GM19452 (cell line): ENCODE results near the gene DNAH12.
A peak's percentile ranks its signal among the peaks of the same experiment; 100 is the strongest.

Experiments used
- ATAC-seq: cut with Tn5 transposase; IDR thresholded peaks from one replicate; pipeline ENCODE4 v1.9.1; 2021; ENCODE audit not compliant: unreplicated experiment

DNAH12 gene, protein sequence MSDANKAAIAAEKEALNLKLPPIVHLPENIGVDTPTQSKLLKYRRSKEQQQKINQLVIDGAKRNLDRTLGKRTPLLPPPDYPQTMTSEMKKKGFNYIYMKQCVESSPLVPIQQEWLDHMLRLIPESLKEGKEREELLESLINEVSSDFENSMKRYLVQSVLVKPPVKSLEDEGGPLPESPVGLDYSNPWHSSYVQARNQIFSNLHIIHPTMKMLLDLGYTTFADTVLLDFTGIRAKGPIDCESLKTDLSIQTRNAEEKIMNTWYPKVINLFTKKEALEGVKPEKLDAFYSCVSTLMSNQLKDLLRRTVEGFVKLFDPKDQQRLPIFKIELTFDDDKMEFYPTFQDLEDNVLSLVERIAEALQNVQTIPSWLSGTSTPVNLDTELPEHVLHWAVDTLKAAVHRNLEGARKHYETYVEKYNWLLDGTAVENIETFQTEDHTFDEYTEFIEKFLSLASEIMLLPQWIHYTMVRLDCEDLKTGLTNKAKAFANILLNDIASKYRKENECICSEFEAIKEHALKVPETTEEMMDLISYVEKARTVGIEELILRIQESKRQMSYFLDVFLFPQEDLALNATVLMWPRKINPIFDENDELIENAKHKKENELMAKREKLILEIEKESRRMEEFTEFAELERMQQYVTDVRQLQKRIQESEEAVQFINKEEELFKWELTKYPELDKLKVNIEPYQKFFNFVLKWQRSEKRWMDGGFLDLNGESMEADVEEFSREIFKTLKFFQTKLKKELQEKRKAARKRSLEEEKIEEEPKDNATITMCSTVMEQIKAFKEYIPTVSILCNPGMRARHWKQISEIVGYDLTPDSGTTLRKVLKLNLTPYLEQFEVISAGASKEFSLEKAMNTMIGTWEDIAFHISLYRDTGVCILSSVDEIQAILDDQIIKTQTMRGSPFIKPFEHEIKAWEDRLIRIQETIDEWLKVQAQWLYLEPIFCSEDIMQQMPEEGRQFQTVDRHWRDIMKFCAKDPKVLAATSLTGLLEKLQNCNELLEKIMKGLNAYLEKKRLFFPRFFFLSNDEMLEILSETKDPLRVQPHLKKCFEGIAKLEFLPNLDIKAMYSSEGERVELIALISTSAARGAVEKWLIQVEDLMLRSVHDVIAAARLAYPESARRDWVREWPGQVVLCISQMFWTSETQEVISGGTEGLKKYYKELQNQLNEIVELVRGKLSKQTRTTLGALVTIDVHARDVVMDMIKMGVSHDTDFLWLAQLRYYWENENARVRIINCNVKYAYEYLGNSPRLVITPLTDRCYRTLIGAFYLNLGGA (N-terminal part only)

DNA sequence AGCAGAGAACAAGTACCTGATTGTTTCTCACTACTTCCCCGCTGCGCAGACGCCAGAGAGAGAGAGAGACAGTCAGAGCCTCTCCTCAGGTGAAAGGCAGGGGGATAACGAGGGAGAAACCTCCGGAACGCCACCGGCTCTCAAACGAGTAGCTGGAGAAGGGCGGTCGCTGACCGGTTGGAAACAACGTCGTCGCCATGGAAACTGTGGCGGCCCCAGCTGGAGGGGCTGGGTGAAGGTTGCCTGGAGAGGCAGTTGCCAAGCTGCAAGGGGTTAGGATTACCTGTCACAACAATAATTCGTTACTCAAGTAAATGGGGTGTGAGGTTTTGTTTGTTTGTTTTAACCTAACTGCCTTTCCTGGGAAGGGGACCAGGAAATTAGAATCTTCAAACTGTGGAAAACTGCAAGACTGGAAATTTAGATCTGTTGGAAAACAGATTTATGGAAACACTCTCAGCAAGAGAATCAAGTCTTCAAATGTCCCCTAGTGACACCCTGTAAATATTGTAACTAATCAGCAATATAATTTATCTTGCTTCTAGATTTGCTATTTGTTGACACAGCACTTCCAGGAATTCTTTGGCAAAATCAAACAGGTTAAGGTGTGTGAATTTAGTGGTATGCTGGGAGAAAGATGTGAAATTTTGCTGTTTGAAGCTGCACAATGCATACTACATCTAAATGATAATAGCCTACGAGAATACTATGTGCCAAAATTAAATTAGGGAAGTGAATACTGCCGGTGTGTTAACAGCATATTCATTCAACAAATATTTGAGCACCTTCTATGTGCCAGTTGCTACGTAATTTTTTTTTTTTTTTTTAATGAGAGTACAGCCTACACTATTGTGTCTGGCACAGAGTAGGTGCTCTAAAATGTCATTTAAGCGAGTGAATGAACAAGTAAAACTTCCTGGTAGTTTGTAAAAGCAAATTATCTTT lies at the start of gene DNAH12:
DNAH12 (minus strand) TSS at position 164 of the 945 bp plus-strand sequence. CDS start 1,474 bp downstream, outside the sequence.
- no peak for ATAC-seq

DNA sequence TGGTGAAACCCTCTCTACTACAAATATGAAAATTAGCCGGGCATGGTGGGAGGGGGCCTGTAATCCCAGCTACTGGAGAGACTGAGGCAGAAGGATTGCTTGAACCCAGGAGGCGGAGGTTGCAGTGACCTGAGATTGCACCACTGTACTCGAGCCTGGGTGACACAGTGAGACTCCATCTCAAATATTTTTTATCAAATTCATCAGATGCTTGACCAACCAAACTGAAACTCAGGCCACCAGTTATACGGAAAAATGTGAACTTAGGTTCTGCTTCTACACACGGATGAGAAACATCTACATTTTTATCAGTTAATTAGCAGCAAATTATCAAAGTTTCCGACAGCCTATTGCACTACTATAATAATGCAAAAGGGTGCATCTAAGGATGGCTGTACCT lies 48.2 kb upstream of the DNAH12 start:
- ATAC-seq = no peak

DNA sequence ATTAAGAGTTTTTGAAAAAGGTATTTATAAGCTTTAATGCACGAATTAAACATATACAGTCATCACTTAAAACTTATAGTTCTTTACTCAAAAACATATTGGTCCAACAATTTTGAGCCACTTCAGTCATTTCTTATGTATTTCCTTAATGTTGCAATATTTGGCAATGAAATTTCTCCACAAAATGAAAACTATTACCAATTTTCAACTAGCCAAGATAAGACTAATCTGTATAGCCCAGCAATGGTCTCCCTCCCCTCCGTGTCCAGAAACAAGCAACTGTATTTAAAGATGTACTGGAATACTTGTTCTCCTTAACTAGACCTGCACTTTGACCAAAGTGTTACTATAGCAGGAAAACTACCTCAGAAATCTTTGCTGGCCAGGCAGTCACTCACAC lies 43.8 kb upstream of the DNAH12 start:
- ATAC-seq = no peak

DNA sequence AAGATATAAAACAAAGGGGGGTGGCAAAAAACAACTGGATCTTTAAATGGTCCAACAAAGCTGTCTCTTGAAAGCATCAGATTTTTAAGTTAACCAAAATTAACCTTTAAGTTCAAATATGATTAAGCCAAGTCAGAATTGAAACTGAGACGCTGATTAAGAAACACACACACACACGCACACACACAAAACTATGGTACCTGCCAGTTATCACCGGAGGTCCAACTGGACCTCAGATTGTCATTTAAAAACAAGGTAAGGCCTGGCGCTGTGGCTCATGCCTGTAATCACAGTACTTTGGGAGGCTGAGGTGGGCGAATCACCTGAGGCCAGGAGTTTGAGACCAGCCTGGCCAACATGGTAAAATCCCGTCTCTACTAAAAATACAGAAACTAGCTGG lies 42.6 kb upstream of the DNAH12 start:
- no peak for ATAC-seq

DNA sequence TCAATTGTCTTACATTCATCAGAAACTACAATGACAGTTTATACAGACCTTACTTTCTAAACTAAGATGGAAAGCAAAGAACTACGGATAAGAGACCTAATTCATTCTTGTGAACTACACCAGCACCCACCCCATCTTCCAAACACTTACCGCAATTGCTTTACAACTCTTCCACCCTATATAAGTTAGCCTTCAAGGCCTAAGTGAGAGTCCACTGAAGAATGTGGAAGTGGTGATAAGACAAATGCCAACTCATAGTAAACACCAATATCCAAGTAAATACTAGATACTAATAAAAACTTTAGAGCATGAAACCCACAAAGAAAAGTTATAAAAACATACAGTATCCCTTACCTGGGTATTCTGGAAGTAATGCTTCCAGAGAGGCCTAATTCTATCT lies 39.4 kb upstream of the DNAH12 start:
- no peak for ATAC-seq

DNA sequence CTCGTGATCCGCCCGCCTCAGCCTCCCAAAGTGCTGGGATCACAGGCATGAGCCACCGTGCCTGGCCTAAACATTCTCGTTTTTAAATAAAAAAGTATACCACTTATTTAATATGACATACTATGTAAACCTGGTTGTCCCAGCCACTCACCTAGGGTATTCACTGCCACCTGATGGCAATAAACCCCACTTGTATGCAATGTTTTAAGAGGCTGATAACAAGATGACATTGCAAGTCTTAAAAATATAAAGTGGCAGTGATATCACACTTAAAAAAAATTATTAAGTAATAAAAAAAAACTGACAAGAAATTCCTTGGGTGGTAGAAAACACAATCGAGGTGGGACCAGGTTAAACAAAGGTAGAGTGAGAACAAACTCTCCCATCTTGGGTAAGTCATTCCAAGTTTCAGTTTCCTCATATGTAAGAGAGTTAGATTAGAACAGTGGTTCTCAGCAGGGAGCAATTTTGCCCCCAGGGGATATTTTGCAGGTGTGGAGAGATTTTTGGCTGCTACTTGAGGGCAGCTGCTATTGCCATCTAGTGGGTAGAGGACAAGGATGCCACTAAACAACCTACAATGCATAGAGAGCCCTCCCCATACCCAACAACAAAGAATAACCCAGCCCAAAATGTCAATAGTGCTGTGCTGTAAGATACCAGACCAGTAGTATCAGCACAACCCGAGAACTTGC lies 38.5 kb upstream of the DNAH12 start:
- ATAC-seq = no peak

DNA sequence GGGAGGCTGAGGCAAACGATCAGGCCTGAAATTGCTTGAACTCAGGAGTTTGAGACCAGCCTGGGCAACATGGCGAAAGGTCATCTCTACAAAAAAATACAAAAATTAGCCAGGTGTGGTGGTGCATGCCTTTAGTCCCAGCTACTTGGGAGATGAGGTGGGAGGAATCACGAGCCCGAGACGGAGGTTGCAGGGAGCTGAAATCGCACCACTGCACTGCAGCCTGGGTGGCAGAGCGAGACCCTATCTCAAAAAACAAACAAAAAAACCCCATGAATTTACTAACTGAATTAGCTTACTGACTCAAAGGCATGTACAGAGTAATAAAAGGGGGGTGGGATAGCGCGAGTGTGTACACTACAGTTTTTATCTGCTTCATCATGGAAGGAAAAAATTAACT lies 33.7 kb upstream of the DNAH12 start:
- ATAC-seq = no peak

DNA sequence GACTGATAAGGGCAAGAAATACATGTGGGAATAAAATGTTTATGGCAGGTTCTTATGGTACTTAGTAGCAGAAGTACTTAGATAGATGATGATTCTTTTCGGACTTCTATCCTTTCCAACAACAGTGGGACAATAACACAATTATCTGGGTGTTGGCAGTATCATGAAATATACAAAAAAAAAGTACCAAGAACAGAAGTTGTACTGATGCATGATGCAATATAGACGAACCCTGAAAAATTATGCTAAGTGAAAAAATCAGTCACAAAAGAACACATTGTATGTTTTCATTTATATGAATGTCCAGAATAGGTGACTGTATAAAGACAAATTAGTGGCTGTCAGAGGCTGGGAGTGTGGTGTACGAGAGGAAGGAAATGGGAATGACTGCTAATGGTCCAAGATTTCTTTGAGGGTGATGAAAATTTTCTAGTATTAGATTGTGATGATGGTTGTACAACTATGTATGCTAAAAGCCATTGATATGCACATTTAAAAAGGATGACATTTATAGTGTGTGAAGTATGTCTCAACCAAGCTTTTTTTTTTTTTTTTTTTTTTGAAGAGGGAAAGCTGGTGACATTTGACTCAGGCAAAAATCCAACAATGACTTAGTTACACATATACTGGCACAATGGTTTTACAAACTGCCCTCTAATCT lies 32.0 kb upstream of the DNAH12 start:
- ATAC-seq = no peak

DNA sequence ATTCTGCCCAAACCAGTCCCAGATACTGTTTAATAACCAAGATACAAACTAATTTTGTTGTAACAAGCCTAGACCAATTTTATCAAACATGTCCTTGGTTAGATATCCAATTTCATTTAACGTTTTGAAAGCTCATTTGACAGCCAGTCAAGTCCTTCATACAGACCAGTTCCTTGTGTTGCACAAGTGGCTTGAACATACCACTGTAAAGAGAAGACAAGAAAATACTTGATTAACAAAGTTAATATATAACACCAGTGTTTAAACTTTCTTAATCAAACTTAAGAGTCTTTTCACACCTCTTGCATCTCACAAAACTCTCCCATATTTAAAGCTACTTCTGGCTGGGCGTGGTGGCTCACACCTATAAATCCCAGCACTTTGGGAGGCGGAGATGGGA lies 28.0 kb upstream of the DNAH12 start:
- no peak for ATAC-seq

DNA sequence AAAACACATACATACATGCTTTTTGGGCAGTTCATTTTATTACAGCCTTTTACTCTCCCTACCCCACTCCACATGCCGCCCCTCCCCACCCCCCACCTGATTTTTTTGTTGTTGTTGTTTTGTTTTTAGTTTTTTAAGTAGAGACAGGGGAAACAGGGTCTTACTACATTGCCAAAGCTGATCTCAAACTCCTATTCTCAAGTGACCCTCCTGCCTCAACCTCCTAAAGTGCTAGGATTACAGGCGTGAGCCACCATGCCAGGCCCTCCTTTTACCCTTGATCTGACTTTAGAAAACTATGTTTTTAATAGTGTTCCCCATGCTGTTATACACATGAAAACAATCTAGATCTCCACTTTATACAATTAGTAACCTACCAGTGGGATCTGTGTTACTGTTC lies 26.7 kb upstream of the DNAH12 start:
- ATAC-seq = no peak

DNA sequence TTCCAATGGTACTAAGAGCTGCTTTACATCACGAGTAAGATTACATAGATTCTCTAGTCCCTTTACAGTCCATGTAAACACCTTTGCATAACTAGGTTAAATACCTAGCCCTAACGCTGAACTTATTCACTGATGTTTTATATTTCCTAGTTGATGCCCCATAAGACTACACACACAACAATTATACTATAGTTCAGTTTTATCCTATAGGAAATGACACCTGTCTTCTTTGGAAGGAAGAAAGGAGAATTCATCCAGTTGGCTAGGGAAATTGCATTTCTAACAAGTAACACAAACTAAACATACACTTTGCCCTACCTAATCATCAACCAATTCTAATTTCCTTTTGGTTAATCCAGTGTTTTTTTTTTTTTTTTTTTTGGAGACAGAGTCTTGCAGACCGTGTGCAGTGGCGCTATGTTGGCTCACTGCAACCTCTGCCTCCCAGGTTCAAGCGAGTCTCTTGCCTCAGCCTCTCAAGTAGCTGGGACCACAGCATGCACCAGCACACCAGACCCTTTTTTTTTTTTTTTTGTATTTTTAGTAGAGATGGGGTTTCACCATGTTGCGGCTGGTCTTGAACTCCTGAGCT lies 25.8 kb upstream of the DNAH12 start:
- no peak for ATAC-seq

DNA sequence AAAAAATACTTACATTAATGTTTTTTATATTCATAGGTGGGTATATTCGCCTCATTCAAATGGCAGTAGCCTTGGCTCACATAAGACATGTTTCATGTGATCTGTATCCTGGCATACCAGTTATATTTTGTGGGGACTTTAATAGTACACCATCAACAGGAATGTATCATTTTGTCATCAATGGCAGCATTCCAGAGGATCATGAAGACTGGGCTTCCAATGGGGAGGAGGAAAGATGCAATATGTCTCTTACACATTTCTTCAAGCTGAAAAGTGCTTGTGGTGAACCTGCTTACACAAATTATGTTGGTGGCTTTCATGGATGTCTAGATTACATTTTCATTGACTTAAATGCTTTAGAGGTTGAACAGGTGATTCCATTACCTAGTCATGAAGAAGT lies 15.4 kb upstream of the DNAH12 start:
- ATAC-seq = no peak

DNA sequence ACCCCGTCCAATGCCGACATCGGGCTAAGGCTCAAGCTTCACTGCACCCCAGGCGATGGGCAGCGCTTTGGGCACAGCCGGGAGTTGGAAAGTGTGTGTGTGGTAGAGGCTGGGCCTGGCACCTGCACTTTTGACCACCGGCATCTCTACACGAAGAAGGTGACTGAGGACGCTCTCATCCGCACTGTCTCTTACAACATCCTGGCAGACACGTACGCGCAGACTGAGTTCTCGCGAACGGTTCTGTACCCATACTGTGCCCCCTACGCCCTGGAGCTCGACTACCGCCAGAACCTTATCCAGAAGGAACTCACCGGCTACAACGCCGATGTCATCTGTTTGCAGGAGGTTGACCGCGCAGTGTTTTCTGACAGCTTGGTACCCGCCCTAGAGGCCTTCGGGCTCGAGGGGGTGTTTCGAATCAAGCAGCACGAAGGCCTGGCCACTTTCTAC lies 13.0 kb upstream of the DNAH12 start:
- ATAC-seq = peak; percentile 7

DNA sequence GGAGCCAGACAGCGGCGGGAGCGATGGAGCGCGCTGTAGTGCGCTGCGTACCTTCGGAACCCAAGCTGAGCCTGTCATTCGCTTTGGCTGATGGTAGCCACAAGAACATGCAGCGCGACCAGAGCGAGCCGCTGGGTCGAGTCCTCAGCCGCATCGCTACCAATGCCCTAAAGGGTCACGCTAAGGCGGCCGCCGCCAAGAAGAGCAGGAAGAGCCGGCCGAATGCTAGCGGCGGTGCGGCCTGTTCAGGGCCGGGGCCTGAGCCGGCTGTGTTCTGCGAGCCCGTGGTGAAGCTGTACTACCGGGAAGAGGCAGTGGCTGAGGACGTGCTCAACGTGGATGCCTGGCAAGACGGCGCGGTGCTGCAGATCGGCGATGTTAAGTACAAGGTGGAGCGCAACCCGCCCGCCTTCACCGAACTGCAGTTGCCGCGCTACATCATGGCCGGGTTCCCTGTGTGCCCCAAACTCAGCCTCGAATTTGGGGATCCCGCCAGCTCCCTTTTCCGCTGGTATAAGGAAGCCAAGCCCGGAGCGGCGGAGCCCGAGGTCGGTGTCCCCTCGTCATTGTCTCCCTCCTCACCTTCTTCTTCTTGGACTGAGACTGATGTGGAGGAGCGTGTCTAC lies 12.4 kb upstream of the DNAH12 start:
- peak; percentile 30 for ATAC-seq

DNA sequence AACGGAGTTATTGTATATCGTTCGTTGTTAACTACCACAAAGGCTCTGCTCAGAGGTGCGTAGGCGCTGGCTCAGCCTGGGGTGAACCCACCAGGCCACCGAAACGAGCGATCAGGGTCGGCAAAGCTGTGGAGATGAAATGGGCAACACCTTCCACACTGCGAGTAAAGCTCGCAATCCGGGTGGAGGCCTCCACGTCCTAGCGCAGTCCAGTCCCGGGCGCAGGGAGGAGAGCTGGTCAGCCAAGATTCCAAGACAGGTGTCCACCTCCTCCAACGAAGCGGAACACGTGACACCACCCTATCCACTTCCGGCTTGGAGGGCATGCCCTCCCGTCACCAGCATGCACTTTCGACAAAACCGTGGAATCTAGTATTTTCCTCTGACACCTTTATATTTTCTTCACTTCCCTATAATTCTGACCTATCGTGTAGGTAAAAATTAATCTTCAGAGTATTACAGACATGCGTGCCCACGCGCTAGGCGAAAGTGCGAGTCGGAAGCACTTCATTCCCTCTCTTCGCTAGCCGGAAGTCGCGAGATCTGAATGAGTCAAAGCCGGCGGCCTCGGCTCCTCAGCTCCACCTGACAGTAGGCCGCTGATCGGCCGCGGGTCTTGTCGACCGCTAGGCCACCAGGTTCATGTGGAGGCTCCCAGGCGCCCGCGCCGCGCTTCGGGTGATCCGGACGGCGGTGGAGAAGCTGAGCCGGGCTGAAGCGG lies 11.8 kb upstream of the DNAH12 start, which contains the start of gene PDE12:
PDE12 (plus strand) TSS at position 537 of the 721 bp plus-strand sequence; CDS start at position 643, 106 bp downstream.
- ATAC-seq = peak; percentile 90

DNA sequence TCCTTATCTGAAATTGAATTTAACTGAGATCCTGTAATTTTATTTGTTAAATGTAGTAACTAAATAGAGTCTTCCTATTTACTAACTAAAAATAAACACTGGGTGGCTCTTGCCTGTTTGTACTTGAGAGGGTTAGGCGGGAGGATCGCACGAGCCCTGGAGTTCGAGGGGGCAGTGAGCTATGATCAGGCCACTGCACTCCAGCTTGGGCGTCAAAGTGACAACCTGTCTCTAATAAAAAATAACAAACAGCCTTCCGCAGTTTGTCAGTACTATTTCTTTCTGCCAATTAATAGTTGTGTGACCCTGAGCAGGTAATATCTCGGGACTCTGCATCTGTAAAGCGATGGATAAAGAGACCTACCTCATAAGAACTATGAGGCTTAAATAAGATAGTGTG lies 11.2 kb upstream of the DNAH12 start:
- no peak for ATAC-seq

DNA sequence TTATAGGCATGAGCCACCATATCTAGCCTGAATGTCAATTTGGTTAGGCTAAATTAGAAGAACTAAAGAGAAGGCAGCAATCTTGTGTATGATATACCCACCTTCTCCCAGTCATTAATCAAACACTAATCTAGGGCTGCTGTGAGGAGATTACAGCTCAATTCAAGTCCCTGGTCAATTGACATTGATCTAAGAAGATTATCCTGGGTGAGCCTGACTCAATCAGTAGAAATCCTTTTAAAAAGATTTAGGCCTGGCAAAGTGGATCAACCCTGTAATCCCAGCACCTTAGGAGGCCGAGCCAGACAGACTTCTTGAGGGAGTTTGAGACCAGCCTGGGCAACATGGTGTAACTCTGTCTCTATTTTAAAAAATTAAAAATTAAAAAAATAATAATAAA lies 2.5 kb upstream of the DNAH12 start:
- ATAC-seq = no peak
